Measurements from ENCODE around the gene RAB42.
A peak's percentile ranks its signal among the peaks of the same experiment; 100 is the strongest.

DNA sequence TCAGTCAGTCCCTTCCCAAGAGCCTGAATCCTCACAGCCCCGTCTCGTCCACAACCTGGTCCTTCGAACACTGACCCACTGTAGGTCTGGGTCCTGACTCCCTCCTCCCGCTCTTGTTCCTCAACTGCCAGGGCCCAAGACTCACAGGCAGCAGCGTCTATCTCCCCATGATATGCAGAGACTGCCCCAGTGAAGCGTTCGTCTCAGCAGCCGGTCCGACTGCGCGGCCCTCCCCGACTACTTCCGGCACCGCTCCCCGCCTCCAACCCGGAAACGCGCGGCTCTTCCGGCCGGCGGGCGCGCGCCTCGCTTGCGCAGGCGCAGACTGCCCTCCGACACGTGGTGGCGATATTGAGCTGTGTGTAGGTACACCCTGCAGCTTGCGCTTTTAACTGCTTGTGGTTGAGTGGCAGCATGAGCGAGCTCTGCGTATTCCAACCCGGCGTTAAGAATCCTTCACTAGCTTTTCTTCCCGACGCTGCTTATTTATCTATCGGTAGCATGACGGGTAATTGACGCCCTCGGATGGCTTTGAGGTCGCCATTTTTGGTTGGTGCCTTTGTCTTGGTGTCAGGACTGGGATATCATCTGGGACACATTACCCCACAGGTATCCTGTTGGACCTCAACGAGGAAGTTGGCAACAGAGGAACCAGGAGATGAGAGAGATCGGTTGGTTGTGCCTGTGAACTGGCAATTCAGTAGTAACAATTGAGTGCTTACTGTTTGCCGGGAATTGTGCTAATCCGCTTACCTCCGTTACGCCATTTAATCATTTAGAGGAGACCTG is 51.0 kb downstream of the RAB42 start, which contains the start of gene TAF12:
- TF ChIP-seq POLR2A (IDR thresholded peaks at IDR 0.05; ENCODE audit: low read depth, low read length): peak; percentile 100
- peak; percentile 95 for TF ChIP-seq TAF1 (IDR thresholded peaks at IDR 0.05; ENCODE audit: borderline replicate concordance, low read depth, low read length)
- TF ChIP-seq POLR2AphosphoS5 (IDR thresholded peaks at IDR 0.05; ENCODE audit: low read depth, low read length): peak; percentile 99

Measured in GM12892 (cell line).